VCaP (cell line): ENCODE results near the gene TMIE.

Experiments
- H3K27ac ChIP-seq: fragments of 450-650 bp; 2 replicates; pipeline ENCODE4 v1.5.1; 2017
- TF ChIP-seq, protein P1 (sequence below): fragments of 450-650 bp; conservative IDR thresholded peaks from 2 replicates; pipeline ENCODE4 v1.5.1; 2017; ENCODE audit warnings: mild to moderate bottlenecking, moderate library complexity

Gene TMIE

DNA sequence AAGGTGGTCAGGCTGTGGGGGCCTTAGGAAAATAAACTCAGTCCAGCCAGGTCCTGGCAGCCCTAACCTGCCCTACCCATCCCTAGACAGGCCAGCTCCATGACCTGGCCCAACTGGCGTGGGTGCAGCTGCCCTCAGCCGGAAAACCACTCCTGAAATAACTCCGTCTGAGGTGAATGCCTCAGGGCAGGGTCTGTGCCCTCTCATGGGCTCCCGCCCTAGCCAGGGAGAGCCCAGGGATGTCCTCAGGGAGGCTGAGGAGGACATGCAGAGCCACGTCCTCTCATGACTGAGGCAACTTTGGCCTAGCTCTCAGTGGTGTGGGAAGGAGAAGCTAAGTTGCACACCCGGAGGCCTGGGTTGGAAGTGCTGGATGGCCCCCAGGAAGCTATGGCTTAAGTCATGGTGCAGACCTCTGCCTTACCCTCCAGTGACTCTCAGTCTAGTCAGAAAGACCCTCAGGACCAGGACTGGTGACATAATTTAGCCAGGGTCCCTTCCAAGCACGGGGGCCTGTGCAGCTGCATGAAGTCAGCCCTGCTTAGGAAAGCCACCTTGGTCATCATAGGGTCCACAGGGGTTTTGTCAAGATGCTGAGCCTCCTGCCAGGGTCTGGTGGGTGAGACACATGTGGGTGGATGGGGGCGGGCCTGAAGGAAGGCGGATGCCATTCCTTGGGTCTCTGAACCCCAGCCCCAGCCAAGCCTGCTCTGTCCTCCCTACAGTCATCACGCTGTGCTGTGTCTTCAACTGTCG, 7.4 kb downstream of the TMIE start:
- H3K27ac ChIP-seq, result no peak overlapping the region
- TF ChIP-seq, protein P1, sequence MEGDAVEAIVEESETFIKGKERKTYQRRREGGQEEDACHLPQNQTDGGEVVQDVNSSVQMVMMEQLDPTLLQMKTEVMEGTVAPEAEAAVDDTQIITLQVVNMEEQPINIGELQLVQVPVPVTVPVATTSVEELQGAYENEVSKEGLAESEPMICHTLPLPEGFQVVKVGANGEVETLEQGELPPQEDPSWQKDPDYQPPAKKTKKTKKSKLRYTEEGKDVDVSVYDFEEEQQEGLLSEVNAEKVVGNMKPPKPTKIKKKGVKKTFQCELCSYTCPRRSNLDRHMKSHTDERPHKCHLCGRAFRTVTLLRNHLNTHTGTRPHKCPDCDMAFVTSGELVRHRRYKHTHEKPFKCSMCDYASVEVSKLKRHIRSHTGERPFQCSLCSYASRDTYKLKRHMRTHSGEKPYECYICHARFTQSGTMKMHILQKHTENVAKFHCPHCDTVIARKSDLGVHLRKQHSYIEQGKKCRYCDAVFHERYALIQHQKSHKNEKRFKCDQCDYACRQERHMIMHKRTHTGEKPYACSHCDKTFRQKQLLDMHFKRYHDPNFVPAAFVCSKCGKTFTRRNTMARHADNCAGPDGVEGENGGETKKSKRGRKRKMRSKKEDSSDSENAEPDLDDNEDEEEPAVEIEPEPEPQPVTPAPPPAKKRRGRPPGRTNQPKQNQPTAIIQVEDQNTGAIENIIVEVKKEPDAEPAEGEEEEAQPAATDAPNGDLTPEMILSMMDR, result no peak

- TF ChIP-seq, protein P1, result no peak
- no peak overlapping the region for H3K27ac ChIP-seq
These were observed 8.0 kb downstream of the TMIE start for GRCh38 chr3:46709157-46709654.

GRCh38 chr3:46709721-46710120, 8.5 kb downstream of the TMIE start:
- TF ChIP-seq, protein P1, result no peak
- no peak overlapping the region for H3K27ac ChIP-seq

- TF ChIP-seq, protein P1, result no peak
- H3K27ac ChIP-seq, result no peak overlapping the region
These were observed 9.0 kb downstream of the TMIE start for GRCh38 chr3:46710229-46710628.

GRCh38 chr3:46710671-46711295, 9.6 kb downstream of the TMIE start:
- TF ChIP-seq, protein P1, result no peak
- no peak overlapping the region for H3K27ac ChIP-seq

- H3K27ac ChIP-seq, result no peak overlapping the region
- TF ChIP-seq, protein P1, result no peak
These were observed 10.1 kb downstream of the TMIE start for GRCh38 chr3:46711305-46711704.

GRCh38 chr3:46711760-46712159, 10.6 kb downstream of the TMIE start:
- TF ChIP-seq, protein P1, result no peak
- no peak overlapping the region for H3K27ac ChIP-seq
